GM19452 (cell line): ENCODE results near the gene MPI.
"Not testable (repeated sequence)": the region's sequence is repeated elsewhere in the genome, so short reads cannot be mapped to it uniquely, and the experiment has no call there.

ENCODE experiments used
- ATAC-seq: cut with Tn5 transposase; IDR thresholded peaks from one replicate; pipeline ENCODE4 v1.9.1; 2021; ENCODE audit not compliant: unreplicated experiment

MPI gene

GRCh38 chr15:74924525-74924924 is 34.7 kb downstream of the MPI start:
- ATAC-seq: no peak

DNA sequence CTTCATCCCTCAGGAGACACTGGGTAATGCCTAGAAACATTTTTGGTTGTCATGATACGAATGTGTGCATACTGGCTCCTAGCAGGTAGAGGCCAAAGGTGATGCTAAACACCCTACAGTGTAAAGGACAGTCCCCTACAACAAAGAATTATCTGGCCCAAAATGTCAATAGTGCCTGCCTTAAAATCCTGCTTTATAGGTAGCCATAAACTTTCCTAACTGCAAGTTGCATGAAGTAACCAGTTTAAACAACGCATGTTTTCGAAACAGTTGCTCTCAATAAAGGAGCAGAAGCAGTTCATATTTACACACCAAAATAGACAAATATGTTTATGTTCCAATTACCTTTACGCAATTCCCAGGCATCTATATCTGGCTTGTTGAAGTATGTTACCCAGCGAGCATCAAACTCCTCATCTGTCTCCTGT is 38.9 kb downstream of the MPI start:
- no peak for ATAC-seq

GRCh38 chr15:74933573-74933972 is 43.7 kb downstream of the MPI start:
- no peak for ATAC-seq

GRCh38 chr15:74935193-74935592 is 45.4 kb downstream of the MPI start:
- ATAC-seq: not testable (repeated sequence)

- ATAC-seq: no peak
These were observed 47.4 kb downstream of the MPI start for GRCh38 chr15:74937272-74937589.

DNA sequence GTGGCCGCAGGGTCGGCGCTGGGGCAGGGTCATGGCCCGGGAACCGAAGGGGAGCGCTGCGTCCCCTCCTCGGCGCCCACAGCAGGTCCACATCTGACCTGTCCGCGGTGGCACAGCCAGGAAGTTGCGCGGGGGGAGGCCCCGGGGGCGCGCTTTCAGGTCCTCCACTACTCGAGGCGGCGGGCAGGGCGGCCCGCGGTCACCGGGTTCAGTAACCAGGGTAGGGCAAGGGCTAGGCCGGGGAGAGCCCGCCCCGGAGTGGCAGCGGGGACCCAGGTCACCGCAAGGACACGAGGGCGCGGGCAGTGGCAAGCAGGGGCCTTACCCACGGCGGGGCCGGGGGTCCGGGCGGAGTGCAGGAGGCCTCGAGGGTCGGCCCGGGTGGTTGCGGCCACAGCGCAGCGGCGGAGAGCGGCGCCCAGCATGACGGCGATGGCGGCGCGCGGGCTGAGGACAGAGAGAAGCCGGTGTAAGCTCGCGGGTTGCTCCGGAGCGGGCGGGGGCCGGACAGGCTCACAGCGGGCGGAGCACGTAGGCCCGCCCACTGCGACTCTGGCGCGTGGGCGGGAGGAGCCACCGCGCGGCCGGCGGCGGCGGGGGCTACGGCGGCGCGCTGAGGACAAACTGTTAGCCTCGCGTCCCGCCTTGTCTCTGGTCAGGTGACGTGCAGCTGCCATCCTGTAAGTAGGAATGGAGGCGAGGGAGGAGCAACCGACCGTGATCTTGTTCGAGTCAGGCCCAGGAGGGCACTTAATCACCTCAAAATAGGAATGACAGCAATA is 47.9 kb downstream of the MPI start, which contains the start of gene COX5A:
TSS of gene COX5A (minus strand) at position 484 of the 782 bp plus-strand sequence. CDS start at position 425, 59 bp downstream.
- peak; percentile 84 for ATAC-seq

DNA sequence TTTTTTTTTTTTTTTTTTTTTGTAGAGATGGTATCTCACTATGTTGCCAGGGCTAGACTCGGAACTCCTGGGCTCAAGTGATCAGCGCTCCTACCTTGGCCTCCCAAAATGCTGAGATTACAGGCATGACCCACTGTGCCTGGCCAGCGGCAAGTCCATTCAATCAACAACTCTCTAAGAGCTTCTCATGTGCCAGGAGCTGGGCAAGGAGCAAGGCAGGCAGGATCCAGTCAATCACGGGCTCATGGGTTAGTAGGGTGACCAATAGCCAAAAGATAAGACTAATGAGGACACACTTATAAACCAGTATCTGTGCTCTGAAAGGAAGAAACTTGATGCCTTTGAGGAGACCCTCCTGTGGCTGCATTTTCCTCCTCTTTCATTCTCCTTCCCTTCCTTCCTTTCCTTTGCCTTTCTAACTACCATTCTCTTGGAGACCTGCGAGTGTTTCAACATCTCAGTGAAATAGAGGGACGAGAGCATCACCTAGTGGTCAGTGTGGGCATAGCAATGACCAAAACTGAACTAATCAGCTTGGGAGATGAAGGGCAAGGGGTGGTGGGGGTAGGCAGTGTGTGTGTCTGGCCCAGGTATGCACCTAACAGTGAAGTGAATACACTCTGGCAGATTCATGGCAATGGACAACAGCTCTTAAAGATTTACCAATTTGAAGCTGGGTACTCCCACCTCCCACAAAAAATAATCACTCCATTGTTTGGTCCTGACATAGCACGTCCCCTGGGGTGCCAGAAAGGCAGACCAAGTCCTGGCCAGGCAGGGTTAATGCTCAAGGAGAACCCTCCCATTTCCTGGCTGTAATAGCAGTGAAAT is 60.5 kb downstream of the MPI start:
- no peak for ATAC-seq

- no peak for ATAC-seq
These were observed 61.2 kb downstream of the MPI start for GRCh38 chr15:74951006-74951405.
